ENCODE measurements around the gene MRGPRD. TPM values are rescaled to one million over a fixed set of nuclear protein-coding genes. Genes with fewer than 3 reads are reported as not detected.

Gene MRGPRD
- polyA plus RNA-seq, 4 donors = not detected

DNA sequence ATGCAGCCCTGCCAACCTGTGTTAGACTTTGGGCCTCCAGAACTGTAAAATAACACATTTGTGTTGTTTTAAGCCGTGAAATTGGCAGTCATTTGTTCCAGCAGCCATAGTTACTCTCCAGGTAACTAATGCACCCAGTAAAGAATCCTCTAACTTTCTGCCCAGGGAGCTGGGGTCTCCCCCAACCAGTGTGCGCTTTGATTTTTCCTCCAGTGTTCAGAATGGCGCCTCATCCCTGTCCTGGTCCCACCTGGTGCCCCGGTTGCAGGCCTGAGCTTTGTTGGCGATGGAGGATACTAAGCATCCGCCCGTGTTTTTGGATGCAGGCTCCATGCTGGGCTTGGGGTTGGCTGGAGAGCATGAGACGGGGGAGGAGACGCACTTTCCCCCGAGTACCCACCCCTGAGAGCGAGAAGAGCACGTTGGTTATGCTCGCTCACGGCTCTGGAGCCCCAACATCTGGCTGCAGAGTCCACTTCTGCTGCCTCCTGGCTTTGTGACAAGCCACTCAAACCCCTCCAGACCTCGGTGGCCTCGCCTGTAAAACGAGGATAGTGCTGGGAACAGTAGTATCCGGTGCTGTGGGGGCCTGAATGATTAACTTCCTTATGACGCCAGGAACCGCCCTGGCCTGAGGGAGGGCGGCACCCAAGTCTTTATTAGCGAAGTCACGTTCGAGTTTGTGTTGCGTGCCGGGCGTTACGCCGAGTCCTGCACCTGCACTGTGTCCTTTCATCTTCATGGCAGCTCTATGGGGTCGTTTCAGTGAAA lies 25.8 kb downstream of the MRGPRD start:
- peak in 3 of 4 donors; percentile 20 to 39 (median 30) for DNase-seq (ENCODE audit: low read depth in 4 of 4, low spot score in 3 of 4)

DNA sequence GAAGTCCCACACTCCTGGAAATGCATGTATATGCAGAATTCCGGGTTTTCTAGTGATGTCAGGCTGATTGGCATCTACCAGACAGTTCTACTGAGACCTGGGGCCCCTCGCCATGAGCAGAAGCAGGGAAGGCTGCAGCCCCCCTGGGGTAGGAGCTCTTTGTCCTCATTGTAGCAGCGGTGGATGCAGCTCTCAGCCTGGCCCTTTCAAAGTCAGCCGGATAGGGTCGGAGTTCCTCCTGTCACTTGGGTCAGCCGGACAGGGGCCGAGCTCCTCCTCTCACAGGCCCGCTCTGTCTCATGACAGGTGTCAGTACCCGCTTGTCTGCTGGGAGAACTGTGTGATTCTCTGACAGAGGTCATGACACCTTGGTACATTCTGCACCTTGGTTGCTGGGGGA lies 30.0 kb downstream of the MRGPRD start:
- no peak for DNase-seq (ENCODE audit: low read depth in 4 of 4, low spot score in 3 of 4)

DNA sequence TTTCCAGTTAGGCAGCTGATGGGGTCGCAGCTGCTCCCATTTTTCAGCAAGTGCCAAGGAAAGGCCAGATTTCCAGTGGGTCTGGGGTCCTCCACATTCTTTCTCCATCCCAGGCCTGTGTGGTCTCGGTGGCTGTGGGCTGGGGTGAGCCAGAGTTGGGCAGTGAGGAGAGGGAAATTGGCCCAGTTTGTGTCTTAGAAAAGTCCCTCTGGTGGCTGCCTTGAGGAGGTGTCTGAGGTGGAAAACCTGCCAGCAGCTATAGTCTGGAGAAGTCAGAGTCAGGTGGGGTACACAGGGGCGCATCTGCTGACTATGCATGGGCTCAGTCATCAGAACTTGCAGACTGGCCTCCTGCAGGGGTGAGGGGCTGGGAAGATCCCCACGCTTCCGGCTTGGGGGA lies 30.5 kb downstream of the MRGPRD start:
- DNase-seq (ENCODE audit: low read depth in 4 of 4, low spot score in 3 of 4) = no peak

DNA sequence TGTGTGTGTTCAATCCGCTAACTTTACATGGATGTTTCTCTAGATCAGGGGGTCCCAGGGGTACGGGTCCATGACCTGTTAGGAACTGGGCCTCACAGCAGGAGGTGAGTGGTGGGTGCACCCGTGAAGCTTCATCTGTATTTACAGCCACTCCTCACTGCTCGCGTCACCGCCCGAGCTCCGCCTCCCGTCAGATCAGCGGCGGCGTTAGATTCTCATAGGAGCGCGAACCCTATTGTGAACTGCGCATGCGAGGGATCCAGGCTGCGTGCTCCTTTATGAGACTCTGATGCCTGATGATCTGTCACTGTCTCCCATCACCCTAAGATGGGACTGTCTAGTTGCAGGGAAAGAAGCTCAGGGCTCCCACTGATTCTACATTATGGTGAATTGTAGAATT lies 31.9 kb downstream of the MRGPRD start:
- DNase-seq (ENCODE audit: low read depth in 4 of 4, low spot score in 3 of 4) = no peak

DNA sequence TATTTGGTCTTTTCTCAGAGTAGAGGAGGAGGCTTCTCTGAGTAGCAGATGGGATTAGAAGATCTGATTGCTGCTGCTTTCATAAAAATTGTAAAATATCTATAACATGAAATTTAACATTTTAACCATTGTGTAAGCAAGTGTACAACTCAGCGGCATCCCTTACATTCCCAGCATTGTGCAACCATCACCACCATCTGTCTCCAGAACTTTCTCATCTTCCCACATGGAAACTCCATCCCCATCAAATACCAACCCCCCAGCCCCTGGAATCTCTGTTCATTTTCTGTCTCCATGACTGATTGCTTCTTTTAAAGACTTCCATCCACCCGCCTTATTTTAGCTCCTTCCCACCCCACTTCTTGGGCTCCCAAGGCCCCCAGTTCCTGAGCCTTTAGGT lies 32.3 kb downstream of the MRGPRD start:
- DNase-seq (ENCODE audit: low read depth in 4 of 4, low spot score in 3 of 4) = no peak

DNA sequence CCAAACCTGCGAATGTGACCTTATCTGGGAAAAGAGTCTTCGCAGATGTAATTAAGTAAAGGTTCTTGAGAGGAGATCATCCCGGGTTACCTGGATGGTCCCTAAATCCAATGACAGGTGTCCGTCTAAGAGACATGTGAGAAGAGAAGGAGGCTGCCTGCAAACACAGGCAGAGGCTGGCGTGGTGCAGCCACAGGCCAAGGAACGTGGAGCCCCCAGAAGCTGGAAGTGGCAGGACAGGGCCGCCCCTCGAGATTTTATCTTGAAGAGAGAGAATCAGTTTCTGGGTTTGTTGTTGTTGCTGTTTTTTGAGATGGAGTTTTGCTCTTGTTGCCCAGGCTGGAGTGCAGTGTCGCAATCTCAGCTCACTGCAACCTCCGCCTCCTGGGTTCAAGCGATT lies 33.6 kb downstream of the MRGPRD start:
- no peak for DNase-seq (ENCODE audit: low read depth in 4 of 4, low spot score in 3 of 4)

DNA sequence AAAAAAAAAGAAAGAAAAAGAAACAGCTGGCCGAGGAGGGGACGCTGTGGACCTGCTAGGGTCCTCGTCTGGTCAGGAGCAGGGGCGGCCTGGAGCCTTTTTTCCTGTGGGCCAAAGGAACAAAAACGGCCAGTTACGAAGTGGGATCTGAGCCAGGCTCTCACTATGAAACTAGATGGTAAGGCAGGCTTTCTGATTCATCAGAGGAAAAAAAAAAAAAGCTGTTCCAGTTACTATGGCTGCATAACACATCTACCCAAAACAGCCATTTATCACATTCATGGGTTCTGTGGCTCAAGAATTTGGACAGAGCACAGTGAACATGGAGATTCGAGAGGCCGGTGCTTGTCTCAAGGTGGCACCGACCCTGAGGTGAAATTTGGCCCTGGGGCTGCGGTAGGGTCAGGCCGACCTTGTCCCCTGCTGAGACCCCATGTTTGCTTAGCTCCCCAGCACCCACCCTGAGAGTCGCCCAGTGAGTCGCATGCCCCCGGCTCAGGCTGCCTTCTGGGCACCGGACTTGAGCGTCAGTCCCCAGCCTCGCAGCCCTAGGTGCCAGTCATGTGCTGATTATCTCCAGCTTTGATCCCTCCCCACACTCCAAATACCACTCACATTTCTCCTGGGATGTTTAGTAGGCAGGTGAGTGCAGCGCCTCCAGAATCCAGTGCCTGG lies 34.2 kb downstream of the MRGPRD start:
- DNase-seq (ENCODE audit: low read depth in 4 of 4, low spot score in 3 of 4) = peak in 3 of 4 donors; percentile 20 to 57 (median 44)

DNA sequence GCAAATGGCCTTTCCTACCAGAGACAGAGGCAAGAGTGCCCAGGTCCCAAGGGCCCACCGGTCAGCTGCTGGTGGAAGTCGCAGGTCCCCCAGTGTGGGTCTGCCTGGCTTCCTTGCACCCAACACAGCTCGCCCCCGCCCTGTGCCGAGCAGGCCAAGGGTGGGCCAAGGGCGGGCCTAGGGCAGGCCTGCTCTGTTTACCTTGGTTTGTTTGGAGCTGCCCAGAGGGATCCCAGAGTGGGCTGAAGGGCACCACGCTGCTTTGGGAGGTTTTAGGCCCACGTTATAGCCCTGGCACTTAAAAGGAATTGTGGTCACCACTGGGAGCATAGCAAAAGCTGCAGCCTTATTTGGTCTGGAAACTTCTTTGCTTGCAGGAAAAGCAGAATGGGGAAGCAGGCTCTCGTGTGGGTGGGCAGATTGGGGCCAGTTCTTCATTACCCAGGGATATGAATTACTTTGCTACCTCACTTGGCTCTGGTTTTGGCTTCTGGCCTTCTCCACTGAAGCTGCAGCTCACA lies 38.0 kb downstream of the MRGPRD start:
- no peak for DNase-seq (ENCODE audit: low read depth in 4 of 4, low spot score in 3 of 4)

DNA sequence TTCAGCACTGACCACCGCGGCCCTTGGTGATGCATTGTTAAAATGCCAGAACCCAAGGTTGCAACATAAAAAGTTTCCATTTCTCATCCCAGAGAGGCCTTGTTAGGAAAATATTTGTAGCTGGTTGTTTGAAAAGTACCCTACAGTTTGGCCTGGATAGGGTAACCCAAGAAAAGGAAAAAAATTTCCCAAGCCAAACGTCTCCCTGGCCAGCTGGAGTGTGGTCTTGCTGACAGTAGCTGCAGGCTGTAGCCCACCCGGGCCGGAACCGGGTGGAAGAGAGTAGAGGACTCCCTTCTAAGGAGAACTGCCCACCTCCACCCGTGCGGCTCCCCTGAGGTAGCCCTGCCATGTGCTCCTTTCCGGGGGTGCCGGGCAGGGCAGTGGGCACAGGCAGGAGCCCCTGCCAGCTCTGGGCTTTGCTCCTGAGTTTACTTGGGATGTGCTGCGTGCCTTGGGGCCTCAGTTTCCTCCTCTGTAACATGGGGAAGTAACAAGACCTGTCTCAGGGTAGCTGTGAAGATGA lies 38.6 kb downstream of the MRGPRD start:
- no peak for DNase-seq (ENCODE audit: low read depth in 4 of 4, low spot score in 3 of 4)

DNA sequence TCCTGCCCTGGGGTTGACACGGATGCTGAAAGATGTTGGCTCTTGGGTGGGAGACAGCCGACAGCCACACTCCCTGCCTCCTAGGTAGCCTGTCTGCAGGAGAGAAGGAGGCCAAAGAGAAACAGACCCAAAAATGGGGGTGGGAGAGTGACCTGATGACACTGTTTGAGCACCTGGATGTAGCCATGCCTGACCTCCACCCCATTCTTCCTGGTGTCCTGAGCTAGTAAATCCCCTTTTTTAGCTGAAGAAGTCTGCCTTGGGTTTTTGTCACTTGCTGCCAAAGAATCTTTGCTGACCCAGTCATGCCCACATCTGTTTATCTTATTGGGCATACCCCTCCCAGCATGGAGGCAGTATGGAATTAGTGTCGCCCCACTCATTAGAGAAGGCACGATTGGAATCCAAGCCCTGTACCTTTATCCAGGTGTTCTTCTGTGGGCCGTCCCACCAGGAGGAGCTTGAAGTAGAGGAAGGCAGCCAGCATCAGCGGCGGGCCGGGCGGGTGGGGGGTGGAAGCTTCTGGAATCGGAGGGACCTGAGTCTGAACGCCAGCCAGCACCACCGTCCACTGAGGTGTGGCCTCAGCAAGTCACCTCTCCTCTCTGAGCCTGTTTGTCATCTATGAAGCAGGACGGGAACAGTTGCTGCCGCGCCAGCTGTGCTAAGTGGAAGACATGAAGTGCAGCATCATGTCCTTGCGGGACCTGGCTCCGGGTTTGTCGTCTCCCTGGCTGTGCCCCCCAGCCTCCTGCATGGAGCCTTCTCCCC lies 39.3 kb downstream of the MRGPRD start:
- no peak for DNase-seq (ENCODE audit: low read depth in 4 of 4, low spot score in 3 of 4)

DNA sequence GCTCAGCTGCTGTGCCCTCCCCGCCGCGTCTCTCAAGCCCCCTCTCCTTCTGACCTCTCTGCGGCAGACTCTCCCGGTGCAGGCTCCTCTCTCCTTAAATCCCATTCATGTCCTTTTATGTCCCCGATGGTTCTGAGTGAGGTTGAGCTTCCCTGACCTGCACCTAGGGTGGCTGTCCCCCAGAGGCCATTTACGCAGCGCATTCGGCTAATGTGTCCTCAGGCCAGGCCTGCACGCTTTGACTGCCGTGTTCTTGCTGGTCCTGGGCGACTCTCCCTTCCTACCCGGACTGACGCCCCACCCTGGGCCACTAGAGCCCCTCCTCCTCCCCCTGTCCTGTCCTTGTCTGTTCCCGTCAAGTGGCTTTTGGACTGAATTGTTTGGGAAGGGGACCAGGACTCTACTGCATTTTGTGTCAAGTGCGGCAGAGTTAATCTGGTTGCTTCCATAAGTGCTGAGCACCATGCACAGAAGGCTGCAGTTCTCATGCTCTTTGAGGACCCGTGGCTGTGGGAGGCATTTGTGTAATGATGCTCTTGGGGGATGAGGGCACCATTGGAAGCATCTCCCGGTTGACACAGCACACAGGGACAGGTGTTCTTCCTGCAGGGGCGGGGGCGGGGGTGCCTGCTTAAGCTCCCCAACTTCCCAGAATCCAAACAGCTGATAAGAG lies 40.0 kb downstream of the MRGPRD start:
- no peak for DNase-seq (ENCODE audit: low read depth in 4 of 4, low spot score in 3 of 4)

DNA sequence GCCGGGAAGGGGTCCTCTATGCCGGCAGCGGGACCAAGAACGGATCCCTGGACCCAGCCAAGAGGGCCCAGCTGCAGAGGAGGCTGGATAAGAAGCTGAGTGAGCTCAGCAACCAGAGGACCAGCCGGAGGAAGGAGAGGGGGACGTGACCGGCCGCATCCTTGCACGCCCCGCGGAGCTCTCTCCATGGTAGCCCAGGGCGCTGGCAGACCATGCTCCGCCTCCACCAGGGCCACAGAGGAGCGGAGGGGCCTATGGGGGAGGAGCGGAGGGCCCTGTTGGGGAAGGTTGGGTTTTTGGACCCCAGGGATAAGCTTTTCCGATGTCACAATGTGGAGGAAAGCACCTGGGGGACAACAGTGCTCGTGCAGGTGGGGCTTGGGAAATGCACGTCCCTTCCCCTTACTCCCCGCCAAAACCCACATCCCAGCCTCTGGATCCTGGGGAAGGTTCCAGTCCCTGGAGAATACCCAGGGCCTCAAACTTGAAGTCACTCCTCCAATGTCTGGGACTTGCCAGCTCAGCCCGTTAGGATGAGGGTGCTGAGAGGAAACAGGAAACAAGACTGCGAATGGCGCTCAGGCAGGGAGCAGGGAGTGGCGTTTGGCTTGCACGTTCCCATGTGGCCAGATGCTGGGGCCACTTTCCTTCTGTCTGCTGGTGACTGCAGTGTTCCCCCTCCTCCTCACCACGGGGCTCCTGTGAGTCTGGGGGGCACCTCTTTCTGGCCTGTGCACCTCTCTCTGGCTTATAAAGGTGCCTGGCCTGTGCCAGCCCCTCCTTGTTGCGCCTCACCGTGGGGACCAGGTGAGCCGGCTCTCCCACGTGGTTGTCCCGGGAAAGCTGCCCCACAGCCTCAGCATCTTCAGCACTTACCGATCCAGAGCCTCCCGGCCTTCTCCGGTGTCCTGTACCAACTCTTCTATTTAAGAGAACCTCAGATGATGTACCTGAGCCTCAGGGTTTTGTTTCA lies 40.9 kb downstream of the MRGPRD start:
- DNase-seq (ENCODE audit: low read depth in 4 of 4, low spot score in 3 of 4) = no peak

DNA sequence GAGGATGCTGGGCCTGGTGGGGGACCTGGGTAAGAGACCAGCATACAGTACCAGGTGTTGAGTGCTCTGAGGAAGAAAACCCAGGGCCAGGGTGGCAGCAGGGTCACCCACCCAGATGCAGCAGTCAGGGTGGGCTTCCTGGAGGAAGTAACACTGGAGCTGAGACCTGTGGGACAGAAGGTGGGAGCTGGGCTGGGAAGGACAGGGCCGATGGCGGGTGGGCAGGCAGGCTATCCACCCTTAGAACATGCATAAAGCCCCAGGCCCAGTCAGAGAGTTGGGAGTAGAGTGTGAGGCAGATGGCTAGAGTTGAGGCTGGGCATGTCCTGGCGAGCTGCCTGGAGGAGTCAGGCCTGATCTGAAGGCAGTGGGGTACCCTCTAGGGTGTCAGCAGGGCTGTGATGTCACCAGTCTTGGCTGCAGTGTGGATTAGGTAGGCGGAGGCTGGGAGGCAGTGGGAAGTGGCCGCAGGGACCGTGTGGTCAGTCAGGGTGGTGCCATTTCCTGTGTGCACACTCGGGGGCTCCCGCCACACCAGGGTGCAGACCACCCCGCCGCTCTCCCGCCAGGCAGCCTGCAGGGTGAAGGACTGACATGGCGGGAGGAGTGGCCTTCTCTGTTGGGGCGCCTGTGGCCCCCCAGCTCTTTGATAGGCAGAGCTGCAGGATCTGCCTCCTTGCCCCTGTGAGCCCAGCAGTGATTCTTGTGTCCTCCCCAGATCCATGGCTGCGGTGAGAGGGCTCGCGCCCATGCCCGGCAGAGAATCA lies 41.8 kb downstream of the MRGPRD start:
- no peak for DNase-seq (ENCODE audit: low read depth in 4 of 4, low spot score in 3 of 4)

DNA sequence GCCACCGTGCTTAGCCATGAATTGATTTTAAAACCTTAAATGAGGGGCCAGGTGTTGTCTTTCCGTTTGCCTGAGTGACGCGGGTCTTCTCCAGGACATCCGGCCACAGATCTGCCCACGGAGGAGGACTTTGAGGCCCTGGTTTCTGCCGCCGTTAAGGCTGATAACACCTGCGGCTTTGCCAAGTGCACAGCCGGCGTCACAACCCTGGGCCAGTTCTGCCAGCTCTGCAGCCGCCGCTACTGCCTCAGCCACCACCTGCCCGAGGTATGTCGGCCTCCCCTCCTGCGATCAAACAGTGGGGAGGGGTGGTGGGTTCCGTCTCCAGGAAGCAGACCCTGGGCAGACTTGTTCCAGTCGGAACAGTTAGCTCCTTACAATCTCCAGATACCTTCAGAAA lies 42.7 kb downstream of the MRGPRD start:
- no peak for DNase-seq (ENCODE audit: low read depth in 4 of 4, low spot score in 3 of 4)

DNA sequence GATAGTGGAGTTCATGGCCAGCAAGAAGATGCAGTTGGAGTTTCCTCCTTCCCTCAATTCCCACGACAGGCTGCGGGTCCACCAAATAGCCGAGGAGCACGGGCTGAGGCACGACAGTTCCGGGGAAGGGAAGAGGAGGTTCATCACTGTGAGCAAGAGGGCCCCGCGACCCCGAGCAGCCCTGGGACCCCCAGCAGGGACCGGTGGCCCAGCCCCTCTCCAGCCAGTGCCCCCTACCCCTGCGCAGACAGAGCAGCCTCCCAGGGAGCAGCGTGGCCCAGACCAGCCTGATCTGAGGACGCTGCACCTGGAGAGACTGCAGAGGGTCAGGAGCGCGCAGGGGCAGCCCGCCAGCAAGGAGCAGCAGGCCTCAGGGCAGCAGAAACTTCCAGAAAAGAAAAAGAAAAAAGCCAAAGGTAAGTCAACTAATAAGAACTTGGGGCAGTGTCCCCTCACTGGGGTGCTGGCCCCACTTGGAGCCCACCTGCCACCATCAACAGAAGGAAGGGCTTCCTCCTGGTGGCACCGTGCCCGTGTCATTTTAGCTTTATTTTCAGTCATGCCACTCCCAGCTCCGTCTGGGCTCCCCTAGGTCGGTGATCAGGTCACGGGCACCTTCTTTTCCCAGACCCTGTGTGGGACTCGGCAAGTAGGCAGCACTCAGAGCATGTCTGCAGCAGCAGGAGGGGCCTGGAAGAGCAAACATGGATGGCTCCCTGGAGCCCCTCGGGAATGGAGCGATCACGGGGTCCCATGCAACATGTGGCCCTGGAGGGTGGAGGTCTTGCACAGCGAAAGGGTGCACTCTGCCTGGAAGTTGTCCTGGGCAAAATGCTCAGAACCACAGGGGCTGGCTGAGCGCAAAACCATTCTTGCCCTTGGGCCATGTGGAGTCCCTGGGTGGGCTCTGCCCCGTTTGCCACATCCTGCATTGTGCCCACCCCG lies 43.8 kb downstream of the MRGPRD start:
- DNase-seq (ENCODE audit: low read depth in 4 of 4, low spot score in 3 of 4) = no peak

DNA sequence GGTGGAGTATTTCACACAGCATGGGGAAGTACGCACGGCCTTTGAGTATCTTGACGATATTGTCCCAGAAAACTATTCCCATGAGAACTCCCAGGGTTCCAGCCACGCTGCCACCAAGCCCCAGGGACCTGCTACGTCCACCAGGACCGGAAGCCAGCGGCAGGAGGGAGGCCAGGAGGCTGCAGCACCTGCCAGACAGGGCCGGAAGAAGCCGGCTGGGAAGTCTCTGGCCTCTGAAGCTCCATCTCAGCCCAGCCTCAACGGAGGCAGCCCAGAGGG lies 44.5 kb downstream of the MRGPRD start:
- no peak for DNase-seq (ENCODE audit: low read depth in 4 of 4, low spot score in 3 of 4)

DNA sequence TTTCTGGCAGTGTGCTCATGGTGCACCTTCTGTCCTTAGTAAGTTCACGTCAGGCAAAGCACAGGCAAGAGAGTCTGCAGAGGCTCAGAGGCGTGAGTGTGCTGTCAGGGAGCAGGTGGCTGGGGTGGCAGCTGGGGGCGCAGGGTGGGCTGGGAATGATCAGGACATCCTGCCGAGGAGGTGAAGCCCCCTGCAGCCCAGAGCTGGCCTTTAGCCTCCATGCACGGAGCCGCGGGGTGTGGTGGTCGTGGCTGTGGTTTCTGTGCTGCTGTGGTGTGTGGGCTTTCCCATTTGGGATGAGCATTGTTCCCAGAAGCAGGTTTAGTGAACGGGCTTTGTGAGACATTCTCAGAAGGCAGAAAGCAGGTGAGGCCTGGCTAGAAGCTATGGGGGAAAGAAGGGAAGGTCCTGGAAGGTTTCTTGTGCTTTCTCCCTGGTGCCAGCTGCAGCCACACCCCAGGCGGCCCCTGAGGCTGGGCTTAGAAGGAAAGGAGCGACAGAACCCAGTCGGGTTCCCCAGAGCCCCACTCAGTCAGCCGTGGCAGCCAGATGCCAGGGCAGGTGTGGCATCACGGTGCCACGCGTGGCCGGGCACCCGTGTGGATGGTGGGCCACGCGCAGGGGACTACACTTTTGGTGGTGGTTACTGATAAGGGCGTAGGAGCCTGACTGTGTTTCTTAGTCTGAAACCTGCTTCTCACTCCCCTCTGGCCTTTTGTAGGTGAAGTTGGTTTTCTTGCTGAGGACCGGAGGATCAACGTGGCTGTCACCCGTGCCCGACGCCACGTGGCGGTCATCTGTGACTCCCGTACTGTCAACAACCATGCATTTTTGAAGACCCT lies 45.0 kb downstream of the MRGPRD start:
- DNase-seq (ENCODE audit: low read depth in 4 of 4, low spot score in 3 of 4) = no peak
